Choroid plexus epithelial cell (primary cell): ENCODE data around the gene SETD2.
"Not testable (repeated sequence)": the region's sequence is repeated elsewhere in the genome, so short reads cannot be mapped to it uniquely, and the experiment has no call there.

Source experiments
- DNase-seq: peaks from one replicate; pipeline ENCODE4 v3.0.0-alpha.2; 2010; ENCODE audit warnings: low read depth
- H3K4me3 ChIP-seq: 2 replicates; pipeline ENCODE4 v1.5.1; 2011; ENCODE audit warnings: low read depth, mild to moderate bottlenecking, control low read depth, low read length, moderate library complexity
- TF ChIP-seq, protein P1 (sequence below): conservative IDR thresholded peaks from 2 replicates; pipeline ENCODE4 v1.5.1; 2011; ENCODE audit warnings: low read depth, mild to moderate bottlenecking, control low read depth, inconsistent platforms, low read length, moderate library complexity

SETD2 gene

DNA sequence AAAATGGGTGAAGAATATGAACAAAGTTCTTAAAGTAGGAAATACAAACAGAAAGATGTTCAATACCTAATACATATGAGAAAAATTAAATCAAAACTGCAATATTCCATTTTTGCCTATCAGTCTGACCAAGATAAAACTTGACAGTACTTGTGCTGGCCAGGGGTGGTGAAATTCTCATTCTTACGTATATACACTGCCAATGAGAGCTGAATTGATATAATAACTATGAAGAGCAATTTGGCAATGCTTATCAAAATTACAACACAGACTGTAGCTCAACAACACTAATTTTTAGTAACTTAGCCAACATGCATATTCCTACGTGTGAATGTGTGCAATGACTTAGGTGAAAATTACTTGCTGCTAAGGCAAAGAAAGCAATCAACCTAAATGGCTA, 90.2 kb downstream of the SETD2 start:
- no peak overlapping the region for H3K4me3 ChIP-seq
- TF ChIP-seq, protein P1, sequence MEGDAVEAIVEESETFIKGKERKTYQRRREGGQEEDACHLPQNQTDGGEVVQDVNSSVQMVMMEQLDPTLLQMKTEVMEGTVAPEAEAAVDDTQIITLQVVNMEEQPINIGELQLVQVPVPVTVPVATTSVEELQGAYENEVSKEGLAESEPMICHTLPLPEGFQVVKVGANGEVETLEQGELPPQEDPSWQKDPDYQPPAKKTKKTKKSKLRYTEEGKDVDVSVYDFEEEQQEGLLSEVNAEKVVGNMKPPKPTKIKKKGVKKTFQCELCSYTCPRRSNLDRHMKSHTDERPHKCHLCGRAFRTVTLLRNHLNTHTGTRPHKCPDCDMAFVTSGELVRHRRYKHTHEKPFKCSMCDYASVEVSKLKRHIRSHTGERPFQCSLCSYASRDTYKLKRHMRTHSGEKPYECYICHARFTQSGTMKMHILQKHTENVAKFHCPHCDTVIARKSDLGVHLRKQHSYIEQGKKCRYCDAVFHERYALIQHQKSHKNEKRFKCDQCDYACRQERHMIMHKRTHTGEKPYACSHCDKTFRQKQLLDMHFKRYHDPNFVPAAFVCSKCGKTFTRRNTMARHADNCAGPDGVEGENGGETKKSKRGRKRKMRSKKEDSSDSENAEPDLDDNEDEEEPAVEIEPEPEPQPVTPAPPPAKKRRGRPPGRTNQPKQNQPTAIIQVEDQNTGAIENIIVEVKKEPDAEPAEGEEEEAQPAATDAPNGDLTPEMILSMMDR, result no peak
- DNase-seq, result no peak

DNA sequence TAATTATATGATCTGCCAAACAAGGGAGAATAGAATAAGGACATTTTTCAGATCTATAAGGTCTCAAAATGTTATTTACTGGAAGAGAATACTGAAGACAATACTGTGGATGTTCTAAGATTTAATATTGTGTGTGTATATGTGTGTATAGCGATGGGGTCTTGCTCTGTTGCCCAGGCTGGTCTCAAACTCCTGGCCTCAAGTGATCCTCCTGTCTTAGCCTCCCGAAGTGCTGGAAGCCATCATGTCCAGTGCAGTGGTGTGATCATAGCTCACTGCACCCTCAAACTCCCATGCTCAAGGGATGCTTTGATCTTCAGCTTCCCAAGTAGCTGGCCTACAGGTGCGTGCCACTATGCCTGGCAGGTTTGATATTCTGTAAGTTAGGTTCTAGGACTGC, 93.1 kb downstream of the SETD2 start:
- H3K4me3 ChIP-seq, result no peak overlapping the region
- no peak for DNase-seq
- TF ChIP-seq, protein P1, result no peak

DNA sequence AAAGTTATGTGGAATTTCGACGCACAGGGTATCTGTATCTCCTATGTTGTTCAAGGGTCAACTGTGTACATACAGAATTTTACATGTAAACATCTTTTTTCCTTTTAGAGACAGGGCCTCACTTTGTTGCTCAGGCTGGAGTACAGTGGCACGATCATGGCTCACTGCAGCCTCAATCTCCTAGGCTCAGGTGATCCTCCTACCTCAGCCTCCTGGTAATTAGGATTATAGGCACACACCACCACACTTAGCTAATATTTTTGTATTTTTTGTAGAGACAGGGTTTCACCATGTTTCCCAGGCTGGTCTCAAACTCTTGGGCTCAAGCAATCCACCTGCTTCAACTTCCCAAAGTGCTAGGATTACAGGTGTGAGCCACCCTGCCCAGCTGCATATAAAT, 97.7 kb downstream of the SETD2 start:
- DNase-seq, H3K4me3 ChIP-seq: not testable (repeated sequence)

DNA sequence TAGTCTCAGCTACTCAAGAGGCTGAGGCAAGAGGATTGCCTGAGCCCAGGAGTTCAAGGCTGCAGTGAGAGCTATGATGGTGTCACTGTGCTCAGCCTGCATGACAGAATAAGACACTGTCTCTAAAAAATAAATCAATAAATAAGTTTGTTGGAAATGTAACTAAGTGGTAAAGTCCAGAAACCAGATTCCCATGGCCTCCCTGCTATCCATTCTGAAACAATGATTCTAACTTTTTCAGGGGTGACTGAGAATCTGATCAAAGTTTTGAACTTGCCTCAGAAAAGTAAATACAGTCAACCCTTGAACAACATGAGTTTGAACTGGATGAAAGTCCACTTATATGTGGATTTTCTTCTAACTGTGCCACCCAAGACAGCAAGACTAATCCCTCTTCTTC, 98.2 kb downstream of the SETD2 start:
- TF ChIP-seq, protein P1, result no peak
- H3K4me3 ChIP-seq, result no peak overlapping the region
- DNase-seq, result no peak

DNA sequence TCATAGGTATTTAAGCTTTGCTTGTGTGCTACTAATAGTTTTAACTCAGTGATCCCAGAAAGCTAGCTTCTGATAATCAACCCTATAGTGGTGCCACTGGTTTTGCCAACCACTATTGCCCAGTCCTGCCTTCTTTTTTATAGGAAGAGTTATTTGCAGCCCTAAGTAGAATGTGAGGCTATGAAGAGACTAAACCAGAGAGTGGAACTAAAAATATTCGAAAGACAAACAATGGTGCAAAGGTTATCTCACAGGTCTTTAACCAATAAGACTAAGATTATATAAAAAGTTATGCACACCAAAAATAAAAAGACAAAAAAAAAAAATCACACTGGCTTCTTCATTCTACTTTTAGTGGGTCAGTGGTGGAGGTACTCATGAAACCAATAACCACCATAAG, 98.9 kb downstream of the SETD2 start:
- TF ChIP-seq, protein P1, result no peak
- no peak overlapping the region for H3K4me3 ChIP-seq
- no peak for DNase-seq

DNA sequence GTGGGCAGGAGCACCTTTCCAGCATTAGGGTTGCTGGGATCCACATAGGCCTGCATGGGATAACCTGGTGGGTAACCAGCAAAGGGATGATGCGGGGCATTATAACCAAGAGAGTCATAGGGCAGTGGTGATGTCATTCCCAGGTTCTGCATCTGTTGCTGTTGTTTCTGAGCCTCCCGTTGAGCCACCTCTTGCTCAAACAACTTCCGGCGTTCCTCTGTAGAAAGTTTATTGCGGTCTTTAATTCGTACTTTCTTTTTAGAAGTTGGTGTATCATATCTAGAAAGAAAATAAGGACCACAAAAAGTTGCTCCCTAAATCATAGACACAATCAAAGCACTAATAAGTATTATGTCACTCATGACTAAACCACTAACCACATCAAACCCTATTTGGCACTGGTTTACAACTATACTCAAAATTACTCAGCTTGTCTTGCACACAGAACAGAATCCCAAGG, 106.7 kb downstream of the SETD2 start:
- TF ChIP-seq, protein P1, result no peak
- no peak overlapping the region for H3K4me3 ChIP-seq
- DNase-seq, result peak; percentile 15

DNA sequence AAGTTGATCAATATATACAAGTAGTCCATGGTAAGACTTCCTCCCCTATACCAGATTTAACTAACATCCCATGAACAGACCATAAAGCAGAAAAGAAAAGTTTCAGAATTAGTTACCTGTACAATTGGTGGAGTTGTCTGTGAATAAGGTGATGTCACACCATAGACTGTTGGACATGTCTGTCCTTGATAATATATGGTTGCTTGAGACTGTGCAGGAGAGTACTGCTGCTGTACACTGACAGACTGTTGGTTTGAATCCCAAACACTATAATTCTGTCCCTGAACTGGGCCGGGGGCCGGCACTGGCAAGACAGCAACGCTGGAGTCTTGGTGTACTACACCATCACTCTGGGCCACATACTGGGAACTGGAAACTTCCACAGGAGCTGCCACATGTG, 107.2 kb downstream of the SETD2 start:
- no peak for DNase-seq
- no peak overlapping the region for H3K4me3 ChIP-seq

More for the DNA sequence above, 107.2 kb downstream of the SETD2 start:
- TF ChIP-seq, protein P1, result no peak
